ENCODE data around the gene LY6G6C.

GRCh38 chr6:31723245-31723979 lies 1.9 kb upstream of the LY6G6C start, which contains the start of gene MPIG6B:
- TF ChIP-seq CTCF (IDR thresholded peaks at IDR 0.05; ENCODE audit: insufficient read depth, low read length), result no peak
- no peak for TF ChIP-seq POLR2AphosphoS5 (IDR thresholded peaks at IDR 0.05; ENCODE audit: low read depth)
- TF ChIP-seq, protein P1, sequence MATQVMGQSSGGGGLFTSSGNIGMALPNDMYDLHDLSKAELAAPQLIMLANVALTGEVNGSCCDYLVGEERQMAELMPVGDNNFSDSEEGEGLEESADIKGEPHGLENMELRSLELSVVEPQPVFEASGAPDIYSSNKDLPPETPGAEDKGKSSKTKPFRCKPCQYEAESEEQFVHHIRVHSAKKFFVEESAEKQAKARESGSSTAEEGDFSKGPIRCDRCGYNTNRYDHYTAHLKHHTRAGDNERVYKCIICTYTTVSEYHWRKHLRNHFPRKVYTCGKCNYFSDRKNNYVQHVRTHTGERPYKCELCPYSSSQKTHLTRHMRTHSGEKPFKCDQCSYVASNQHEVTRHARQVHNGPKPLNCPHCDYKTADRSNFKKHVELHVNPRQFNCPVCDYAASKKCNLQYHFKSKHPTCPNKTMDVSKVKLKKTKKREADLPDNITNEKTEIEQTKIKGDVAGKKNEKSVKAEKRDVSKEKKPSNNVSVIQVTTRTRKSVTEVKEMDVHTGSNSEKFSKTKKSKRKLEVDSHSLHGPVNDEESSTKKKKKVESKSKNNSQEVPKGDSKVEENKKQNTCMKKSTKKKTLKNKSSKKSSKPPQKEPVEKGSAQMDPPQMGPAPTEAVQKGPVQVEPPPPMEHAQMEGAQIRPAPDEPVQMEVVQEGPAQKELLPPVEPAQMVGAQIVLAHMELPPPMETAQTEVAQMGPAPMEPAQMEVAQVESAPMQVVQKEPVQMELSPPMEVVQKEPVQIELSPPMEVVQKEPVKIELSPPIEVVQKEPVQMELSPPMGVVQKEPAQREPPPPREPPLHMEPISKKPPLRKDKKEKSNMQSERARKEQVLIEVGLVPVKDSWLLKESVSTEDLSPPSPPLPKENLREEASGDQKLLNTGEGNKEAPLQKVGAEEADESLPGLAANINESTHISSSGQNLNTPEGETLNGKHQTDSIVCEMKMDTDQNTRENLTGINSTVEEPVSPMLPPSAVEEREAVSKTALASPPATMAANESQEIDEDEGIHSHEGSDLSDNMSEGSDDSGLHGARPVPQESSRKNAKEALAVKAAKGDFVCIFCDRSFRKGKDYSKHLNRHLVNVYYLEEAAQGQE (IDR thresholded peaks at IDR 0.05; ENCODE audit: insufficient replicate concordance, low read depth), result no peak
- no peak for TF ChIP-seq GABPA (IDR thresholded peaks at IDR 0.05; ENCODE audit: low read depth)
